DLD1 (cell line): ENCODE results near the gene SSH3.

Experiments used
- in situ Hi-C: cut with HindIII; loops from 2 replicates; pipeline ENCODE4 v1.10.0; 2017; ENCODE audit warnings: low sequenced_read_pairs

Gene SSH3

DNA sequence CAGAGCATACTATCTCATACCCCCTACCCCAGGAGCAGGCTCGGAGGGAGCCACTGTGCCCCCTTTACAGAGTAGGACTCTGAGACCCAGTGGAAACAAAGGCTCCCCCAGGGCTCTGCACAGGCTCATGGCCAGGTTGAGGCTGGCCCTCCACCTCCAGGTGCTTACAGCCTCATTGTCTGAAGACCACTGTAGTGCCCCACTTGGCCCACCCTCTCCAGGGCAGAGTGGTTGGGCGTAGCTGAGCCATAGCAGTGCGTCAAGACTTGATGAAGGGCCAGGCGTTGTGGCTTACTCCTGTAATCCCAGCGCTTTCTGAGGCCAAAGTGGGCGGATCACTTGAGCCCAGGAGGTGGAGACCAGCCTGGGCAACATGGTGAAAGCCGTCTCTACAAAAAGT lies 12.5 kb upstream of the SSH3 start:
- in situ Hi-C loops = no loop called here

DNA sequence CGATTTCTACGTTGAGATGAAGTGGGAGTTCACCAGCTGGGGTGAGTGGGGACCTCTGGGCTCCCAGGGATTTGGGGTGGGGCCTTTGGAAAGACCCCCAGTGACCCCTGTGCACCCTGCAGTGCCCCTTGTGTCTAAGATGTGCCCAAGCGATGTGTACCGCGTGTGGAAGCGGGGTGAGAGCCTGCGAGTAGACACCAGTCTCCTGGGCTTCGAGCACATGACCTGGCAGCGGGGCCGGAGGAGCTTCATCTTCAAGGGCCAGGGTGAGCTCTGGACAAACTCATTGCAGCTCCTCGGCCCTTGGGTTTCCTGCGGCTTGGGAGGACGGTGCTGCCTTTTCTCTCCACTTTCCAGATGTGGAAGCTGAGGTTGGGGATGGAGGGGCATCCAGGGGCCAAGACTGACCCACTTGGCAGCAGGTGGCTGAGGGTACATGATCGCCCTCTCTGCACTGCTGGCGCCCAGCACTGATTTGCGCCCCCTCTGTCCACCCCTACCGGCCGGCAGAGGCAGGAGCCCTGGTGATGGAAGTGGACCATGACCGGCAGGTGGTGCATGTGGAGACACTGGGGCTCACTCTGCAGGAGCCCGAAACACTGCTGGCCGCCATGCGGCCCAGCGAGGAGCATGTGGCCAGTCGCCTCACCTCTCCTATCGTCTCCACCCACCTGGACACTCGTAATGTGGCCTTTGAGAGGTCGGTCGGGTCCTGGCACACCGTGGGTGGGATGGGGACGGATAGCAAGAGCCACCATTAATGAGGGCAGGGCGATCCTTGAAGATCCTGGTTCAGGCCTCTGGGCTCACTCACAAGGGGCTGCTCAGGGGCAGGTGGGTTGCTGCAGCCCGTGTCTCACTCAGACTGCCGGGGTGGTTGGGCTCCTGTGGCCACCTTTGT lies 11.6 kb upstream of the SSH3 start:
- in situ Hi-C loops = no loop called here

DNA sequence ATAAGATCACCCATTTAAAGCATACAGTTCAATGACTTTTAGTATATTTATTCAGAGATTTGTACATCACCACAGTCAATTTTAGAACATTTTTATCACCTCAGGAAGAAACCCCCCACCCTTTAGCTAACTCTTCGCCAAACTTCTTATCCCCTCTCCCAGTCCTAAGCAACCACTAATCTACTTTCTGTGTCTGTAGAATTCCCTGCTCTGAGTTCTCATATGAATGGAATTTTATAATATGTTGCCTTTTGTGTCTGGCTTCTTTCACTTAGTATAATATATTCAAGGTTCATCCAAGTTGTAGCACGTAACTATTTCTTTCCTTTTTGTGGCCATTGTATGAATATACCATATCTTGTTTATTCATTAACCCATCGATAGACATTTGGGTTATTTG lies 10.7 kb upstream of the SSH3 start:
- in situ Hi-C loops = no loop called here

DNA sequence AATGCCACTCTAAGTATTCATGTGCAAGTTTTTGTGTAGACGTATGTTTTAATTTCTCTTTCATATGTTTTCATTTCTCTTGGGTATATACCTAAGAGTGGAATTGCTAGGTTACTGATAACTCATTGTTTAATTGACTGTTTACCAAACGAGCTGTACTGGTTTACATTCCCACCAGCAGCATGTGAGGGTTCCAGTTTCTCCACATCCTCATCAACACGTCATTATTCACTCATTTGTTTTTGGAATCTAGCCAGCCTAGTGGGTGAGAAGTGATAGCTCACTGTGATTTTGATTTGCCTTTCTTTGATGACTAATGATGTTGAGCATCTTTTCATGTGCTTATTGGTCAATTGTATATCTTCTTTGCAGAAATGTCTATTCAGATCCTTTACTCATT lies 10.2 kb upstream of the SSH3 start:
- in situ Hi-C loops = no loop called here

DNA sequence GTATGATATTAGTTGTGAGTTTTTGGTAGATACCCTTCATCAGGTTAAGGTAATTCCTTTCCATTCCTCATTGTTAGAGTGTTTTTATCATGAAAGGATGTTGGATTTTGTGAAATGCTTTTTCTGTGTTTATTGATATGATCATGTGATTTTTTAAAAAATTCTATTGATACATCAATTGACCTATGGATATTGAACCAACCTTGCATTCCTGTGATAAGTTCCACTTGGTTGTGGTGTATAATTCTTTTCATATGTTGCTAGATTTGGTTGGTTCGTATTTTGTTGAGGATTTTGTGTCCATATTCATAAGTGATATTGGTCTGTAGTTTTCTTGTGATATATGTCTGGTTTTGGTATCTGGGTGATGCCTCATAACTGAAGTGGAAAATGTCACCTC lies 7.5 kb upstream of the SSH3 start:
- in situ Hi-C loops = no loop called here

GRCh38 chr11:67298786-67299185 lies 4.5 kb upstream of the SSH3 start:
- in situ Hi-C loops = no loop called here

DNA sequence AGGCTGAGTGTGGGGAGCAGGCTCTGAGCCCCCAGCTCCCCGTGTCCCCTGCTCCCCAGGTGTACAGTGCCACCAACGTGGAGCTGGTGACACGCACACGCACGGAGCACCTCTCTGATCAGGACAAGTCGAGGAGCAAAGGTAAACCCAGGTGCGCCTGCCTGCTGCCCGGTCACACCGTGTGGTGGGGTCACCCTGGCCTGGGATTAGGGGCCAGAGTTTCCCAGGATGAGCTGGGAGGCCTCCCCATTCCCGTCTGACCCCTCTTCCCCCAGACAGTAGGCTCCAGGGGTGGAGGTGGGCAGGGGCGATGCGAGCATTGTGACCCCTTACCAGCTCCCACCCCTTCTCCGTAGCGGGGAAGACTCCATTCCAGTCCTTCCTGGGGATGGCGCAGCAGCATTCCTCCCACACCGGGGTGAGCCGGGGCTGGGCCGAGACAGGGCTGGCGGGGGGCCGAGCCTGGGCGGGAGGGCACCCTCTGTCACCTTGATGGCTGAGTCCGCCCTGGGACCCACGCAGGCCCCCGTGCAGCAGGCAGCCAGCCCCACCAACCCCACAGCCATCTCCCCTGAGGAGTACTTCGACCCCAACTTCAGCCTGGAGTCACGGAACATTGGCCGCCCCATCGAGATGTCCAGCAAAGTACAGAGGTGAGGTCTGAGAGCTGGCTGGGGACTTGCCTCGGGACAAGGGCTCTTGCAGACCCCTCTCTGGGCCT lies 3.7 kb upstream of the SSH3 start:
- in situ Hi-C loops = no loop called here

- in situ Hi-C loops = no loop called here
Observed at GRCh38 chr11:67300256-67300755, 3.0 kb upstream of the SSH3 start.

DNA sequence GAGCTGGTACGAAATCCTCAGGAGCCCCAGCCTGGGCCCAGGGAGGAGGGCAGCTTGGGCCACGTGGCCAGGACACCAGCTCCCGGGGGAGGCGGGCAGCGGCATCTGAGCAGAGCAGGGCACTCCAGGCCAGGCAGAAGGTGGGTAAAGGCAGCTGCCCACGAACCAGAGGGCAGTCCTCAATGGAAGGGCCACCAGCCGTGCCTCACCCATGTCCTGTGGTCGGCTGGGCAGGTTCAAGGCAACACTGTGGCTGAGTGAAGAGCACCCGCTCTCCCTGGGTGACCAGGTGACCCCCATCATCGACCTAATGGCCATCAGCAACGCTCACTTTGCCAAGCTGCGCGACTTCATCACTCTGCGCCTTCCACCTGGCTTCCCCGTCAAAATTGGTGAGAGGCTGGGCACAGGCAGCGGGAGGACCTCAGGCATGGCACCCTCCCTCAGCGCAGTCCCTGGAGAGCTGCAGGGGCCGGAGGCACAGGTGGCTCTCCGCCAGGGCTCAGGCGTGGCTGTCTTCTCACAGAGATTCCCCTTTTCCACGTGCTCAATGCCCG lies 2.5 kb upstream of the SSH3 start:
- in situ Hi-C loops = no loop called here

DNA sequence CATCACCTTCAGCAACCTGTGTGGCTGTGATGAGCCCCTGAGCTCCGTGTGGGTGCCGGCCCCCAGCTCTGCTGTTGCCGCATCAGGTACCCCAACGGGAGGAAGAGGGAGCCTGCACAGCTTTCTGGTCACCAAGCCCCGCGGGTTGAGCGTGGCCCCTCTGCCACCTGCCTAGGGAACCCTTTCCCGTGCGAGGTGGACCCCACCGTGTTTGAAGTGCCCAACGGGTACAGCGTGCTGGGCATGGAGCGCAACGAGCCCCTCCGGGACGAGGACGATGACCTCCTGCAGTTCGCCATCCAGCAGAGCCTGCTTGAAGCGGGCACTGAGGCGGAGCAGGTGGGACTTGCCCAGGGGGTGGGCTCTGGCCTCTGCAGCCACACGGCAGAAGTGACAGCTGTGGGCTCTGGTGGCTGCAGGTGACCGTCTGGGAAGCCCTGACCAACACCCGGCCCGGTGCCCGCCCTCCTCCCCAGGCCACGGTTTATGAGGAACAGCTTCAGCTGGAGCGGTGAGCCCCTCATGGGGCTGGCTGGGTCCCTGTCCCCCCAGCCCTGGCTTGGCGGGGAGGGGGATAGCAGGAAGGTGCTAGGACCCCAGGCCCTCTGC lies 1.9 kb upstream of the SSH3 start:
- in situ Hi-C loops = no loop called here

- in situ Hi-C loops = no loop called here
Observed at GRCh38 chr11:67301951-67302516, 1.3 kb upstream of the SSH3 start.

- in situ Hi-C loops = no loop called here
Observed at GRCh38 chr11:67302571-67303131, 679 bp upstream of the SSH3 start.

- in situ Hi-C loops = no loop called here
Observed at GRCh38 chr11:67303835-67304411, 593 bp downstream of the SSH3 start.

GRCh38 chr11:67304511-67305113 lies 1.3 kb downstream of the SSH3 start:
- in situ Hi-C loops = no loop called here

GRCh38 chr11:67306769-67307544 lies 3.6 kb downstream of the SSH3 start:
- in situ Hi-C loops = no loop called here

DNA sequence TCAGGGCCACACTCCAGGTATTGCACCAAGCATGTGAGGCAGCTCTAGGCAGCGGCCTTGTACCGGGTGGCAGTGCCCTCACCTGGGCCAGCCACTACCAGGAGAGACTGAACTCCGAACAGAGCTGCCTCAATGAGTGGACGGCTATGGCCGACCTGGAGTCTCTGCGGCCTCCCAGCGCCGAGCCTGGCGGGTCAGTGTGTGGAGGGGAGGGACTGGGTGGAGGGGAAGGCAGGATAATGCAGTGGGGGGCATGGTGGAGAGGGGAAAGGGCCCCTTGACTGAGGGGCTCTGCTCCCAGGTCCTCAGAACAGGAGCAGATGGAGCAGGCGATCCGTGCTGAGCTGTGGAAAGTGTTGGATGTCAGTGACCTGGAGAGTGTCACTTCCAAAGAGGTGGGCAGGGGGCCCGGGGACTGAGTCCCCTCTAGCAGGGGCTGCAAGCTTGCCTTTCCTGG lies 4.2 kb downstream of the SSH3 start:
- in situ Hi-C loops = no loop called here

- in situ Hi-C loops = no loop called here
Observed at GRCh38 chr11:67308031-67308866, 4.9 kb downstream of the SSH3 start.

GRCh38 chr11:67309166-67309565 lies 5.8 kb downstream of the SSH3 start:
- in situ Hi-C loops = no loop called here
